Middle frontal gyrus (tissue), 1 donor: ENCODE results near the gene CD177.
"Not testable (repeated sequence)": the region's sequence is repeated elsewhere in the genome, so short reads cannot be mapped to it uniquely, and the experiment has no call there.

ENCODE experiments used
- DNase-seq: peaks from one replicate; pipeline ENCODE4 v3.0.0-alpha.2; 2015; ENCODE audit warnings: low spot score; ENCODE audit errors: extremely low spot score

Gene CD177

DNA sequence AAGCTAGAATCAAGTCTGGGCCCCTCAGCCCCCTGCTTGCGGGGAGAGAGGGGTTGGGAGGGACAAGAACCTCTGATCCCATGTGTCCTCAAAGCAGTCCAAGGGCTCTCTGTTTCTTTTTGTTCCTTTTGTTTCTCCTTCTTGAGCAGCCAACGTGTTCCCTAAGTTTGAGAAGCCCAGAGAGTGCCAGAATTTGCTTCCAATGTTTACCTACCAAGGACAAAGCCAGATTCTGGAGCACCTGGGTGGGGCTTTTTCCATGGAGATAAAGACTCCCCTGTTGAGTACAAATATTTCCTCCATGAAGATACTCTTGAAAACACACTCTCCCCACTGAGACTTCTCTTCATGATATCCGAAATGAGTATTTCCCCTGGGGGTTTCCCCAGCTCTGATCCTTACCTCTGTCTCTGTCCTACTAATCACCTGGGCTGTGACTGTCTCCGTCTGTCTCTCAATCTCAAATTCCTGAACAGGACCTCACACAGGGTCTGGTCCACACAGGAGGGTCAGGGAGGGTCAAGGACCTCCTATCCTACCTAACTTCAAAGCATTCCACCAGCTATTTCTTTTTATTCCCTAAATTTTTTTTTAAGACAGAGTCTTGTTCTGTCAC lies 27.4 kb downstream of the CD177 start:
- DNase-seq: no peak

DNA sequence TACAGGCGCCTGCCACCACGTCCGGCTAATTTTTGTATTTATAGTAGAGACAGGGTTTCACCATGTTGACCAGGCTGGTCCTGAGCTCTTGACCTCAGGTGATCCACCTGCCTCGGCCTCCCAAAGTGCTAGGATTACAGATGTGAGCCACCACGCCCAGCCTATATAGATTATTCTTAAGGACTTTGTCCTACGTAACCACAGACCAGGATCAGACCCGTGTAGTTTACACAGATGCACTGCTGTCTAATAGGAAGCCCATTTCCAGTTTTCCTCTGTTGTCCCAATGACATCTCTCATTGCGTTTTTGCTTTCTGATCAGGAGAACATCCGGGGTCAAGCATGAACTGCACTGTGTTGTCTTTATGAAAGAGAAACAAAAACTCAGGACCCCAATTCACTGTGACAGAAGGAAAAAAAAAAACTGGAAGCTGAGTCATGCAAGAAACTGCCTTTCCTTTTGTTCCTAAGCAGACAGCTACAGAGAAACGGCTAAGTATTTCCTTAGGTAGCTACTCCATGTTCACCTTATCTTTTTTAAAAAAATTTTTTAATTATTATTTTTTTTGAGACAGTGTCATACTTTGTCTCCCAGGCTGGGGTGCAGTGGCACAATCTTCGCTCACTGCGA lies 29.2 kb downstream of the CD177 start:
- DNase-seq: not testable (repeated sequence)

- not testable (repeated sequence) for DNase-seq
Measured at GRCh38 chr19:43383254-43383653, 29.8 kb downstream of the CD177 start.

GRCh38 chr19:43383759-43384158 lies 30.3 kb downstream of the CD177 start:
- not testable (repeated sequence) for DNase-seq

DNA sequence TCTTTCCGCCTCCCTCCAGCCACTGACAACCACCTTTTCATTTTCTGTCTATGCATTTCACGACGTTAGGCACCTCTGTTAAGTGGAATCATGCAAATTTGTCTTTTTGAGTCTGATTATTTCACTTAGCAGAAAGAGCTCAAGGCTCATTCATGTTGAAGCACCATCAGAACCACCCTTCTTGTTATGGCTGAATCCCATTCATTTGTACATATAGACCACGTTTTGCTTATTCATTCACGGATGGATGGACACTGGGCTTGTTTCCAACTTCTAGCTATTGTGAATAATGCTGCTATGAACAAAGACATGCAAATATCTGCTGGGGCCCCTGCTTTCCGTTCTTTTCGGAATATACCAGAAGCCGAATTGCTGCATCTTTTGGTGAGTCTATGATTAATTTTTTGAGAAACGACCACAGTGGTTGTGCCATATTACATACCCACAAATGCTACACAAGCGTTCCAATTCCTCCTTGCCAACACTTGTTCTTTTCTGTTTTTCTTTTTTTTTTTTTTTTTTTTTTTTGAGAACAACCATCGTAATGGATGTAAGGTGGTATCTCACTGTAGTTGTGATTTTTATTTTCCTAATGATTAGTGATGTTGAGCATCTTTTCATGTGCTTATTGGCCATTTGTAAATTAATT lies 37.5 kb downstream of the CD177 start:
- DNase-seq: not testable (repeated sequence)

DNA sequence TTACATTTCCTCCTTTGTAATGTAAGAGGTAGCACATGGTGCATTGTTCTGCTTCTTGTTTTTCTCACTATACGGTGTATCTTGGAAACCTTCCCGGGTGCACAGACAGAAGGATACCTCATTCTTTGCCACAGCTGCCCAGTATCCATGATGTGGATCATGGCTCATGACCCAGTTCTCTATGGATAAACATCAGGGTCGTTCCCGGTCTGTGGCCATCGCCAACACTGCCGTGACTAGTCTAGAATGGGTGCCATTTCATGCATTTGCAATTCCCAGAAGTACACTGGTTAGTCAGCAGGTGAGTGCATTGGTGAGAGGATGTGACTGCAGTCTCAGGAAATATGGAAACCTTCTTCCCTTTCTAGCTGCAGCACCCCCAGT lies 38.1 kb downstream of the CD177 start:
- DNase-seq: not testable (repeated sequence)

DNA sequence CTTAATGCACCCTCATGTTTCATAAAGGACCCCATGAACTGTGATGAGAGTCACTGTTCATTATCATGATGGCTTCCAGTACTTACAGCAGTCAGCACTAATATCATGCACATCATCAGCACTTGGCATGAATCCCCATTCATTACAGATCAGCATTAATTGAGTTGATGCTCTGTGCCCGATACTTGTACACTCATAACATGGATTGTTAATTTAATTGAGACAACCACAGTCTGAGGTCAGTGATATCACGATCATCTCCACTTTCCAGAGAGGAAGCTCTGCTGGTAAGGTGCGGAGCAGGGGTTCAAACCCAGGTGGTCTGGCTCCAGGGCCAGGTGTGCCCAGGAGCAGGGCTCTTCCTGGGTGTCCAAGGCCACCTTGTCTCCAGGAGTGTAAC lies 40.0 kb downstream of the CD177 start:
- not testable (repeated sequence) for DNase-seq

DNA sequence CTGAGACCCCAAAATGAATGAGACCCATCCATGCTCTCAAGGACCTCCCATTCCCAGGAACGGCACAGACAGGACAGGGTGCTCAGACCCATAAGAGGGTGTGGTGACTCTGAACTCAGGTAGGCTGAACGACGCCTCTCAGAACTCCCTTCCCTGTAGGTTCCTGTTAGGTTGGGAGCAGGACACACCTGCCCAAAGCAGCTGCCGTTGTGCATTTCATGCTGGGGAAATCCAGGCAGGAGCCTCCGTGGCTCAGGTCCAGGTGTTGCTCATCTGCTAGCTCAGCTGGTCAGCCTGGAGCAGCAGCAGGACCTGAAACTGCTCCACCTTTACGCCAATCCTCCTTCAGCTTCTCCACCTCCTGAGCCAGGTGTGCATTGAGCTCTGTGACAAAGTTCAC lies 42.1 kb downstream of the CD177 start:
- DNase-seq: no peak

DNA sequence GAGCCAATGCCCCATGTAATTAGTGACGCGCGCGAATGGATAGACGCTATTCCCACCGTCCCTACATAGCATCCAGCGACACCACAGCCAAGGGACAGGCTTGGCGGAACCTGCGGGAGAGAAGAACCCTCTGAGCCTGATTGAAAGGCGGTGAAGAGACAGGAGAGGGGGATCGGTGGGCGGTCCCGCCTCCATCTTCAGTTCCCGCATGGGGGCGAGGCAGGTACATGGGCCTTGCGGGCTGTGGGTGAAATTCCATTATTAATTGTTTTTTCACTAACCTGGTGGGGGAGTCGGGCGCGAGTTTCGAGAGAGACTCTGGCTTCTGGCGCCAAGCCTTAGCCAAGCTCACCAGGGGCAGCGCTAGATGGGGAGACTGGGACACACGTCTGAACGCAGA lies 52.8 kb downstream of the CD177 start:
- no peak for DNase-seq

DNA sequence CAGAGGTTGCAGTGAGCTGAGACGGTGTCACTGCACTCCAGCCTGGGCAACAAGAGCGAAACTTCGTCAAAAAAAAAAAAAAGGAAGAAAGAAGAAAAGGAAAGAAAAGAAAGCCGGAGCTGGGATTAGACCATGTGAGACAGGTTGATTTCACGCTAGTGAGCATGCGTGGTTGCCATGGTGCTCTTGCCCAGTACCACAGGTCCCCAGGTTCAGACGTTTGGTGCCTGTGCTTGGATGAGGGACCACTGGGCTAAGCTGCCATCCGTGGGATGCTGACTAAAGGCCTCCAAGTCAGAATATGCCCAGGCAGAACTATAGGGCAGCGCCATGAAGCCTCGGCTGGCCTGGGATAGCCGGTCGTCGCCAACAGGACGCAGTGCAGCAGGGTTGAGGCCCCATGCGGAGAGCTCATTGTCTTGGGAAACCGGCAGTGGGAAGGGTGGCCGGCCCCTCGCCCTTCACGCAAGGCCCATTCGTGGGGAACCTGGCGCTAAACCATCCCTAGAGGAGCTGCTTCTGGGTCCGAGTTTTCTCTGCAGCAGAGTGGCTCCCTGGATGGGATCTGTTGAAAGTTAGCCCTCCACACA lies 54.0 kb downstream of the CD177 start:
- no peak for DNase-seq

DNA sequence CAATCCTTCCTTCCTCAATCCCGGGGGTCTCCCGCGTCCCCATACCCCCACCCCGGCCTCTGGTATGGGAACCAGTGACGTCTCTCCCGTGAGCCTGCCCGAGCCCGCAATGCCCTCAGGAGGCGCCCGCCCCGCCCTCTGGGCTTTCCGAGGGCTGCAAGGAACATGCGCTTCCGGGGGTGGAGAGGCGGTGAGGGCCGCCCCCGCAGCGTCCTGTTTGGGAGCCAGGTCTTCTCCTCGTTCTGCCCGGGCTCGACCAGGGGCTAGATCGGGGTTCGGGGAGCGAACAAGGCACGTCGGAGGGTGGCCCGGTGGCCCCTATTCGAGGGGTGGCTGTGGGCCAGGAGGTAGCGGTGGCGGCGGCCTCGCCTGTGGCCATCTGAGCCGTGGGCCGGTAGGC lies 54.6 kb downstream of the CD177 start:
- no peak for DNase-seq

- no peak for DNase-seq
Measured at GRCh38 chr19:43409415-43409814, 55.9 kb downstream of the CD177 start.

- DNase-seq: no peak
Measured at GRCh38 chr19:43412441-43412840, 59.0 kb downstream of the CD177 start.
